Activated naive CD4-positive, alpha-beta T cell treated with Interleukin-2 at 50 U/mL for 16 hours (primary cell): ENCODE measurements around the gene MPV17L2.
A peak's percentile ranks its signal among the peaks of the same experiment; 100 is the strongest.
"Not testable (repeated sequence)": the region's sequence is repeated elsewhere in the genome, so short reads cannot be mapped to it uniquely, and the experiment has no call there.

Experiments used
- DNase-seq: peaks from one replicate; pipeline ENCODE4 v3.0.0-alpha.2; 2020

The MPV17L2 gene

GRCh38 chr19:18193388-18194180 lies 566 bp downstream of the MPV17L2 start:
- DNase-seq, result no peak

GRCh38 chr19:18194181-18194530 lies 1.1 kb downstream of the MPV17L2 start:
- DNase-seq, result no peak

GRCh38 chr19:18194554-18195238 lies 1.7 kb downstream of the MPV17L2 start:
- DNase-seq, result peak; percentile 3

GRCh38 chr19:18196511-18196845 lies 3.5 kb downstream of the MPV17L2 start:
- DNase-seq, result no peak

DNA sequence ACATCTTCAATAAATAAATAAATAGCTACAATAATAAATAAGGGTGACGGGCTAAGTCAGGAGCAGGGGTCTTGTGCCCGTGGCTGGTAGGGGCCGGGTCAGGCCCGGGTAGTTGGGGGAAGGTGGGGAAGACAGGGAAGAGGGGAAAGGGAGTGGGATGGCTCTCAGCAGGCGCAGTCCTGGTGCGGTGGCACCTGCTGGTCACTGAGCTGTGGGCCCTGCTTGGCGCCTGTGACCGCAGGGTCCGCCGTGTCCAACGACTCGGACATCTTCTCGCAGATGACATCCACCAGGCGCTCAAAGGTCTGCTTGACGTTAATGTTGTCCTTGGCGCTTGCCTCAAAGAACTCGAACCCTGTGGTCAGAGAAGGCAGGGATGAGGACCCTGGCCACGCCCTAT lies 4.3 kb downstream of the MPV17L2 start:
- no peak for DNase-seq

- DNase-seq, result no peak
Observed at GRCh38 chr19:18197941-18198340, 4.9 kb downstream of the MPV17L2 start.

DNA sequence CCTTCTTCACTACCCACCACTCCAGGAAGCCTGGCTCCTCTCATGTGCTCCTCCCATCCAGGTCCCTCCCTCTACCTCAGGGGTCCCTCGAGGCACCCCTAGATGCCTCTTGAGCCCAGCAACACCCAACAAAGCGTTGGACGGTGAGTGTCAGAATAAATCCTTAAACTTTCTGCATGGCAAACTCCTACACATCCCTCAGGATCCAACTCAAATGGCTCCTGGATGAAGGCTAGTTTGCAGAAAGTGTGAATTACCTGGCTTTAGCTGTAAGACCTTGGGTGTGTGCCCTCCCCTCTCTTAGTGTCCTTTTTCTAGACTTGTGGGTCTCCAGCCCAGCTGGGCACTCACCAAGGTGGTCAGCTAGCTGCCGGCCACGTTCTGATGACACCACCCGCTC lies 5.4 kb downstream of the MPV17L2 start:
- DNase-seq, result no peak

- DNase-seq, result no peak
Observed at GRCh38 chr19:18202397-18202777, 9.4 kb downstream of the MPV17L2 start.

DNA sequence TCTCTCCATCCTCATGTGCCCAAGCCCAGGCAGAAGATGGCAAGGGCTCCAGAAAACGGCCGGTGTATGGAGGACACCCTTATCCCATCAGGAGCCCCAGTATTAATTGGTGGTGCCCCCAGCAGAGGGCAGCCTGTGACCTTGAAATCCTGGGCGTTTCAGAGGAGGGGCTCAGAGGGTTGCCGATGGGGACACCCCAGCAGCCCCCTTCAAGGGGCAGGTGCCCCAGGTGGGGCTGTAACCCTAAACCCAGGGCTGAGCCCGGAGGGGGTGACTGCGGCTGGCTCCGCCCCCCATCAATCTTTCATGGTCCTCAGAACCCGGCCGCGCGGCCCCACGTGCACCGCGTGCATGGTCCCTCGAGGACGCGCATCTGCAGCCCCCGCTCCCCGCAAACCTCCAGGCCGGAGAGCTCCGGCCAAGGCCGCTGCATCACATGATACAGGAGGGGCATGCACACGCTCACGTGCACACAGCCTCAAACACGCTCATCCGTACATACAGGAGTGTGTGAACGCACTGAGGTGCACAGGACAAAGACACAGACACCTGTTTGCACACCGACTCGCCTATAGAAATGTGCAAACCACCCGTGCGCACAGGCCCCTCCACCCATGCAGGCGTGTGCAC lies 9.9 kb downstream of the MPV17L2 start:
- DNase-seq, result peak; percentile 20

- DNase-seq, result no peak
Observed at GRCh38 chr19:18203408-18203862, 10.4 kb downstream of the MPV17L2 start.

DNA sequence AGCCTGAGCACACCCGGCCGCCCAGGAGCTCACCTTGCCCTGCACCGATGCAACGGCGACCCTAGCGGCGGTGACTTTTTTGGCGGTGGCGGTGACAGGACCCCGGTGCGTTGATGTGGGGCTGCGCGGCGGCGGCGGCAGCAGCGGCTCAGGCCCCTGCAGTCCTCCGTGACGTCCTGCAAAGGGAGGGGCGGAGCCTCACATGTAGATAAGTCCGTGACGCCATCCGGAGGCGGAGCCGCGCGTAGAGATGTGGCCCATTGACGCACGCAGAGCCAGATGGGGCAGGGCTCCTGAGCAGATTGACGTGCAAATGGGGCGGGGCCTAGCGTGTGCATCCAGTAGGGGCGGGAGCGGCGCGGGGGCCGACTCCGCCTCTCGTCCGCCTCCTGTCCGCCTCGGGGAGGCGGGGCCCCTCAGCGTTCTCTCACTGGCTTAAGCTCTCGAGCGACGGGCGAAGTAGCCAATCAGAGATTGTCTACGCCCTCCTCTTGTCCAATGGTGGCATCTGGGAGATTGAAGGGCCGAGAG lies 10.9 kb downstream of the MPV17L2 start, which contains the start of gene RAB3A:
TSS of gene RAB3A (minus strand) at position 180 of the 531 bp plus-strand sequence. CDS start 1,302 bp downstream, outside the sequence.
- DNase-seq, result peak; percentile 100

DNA sequence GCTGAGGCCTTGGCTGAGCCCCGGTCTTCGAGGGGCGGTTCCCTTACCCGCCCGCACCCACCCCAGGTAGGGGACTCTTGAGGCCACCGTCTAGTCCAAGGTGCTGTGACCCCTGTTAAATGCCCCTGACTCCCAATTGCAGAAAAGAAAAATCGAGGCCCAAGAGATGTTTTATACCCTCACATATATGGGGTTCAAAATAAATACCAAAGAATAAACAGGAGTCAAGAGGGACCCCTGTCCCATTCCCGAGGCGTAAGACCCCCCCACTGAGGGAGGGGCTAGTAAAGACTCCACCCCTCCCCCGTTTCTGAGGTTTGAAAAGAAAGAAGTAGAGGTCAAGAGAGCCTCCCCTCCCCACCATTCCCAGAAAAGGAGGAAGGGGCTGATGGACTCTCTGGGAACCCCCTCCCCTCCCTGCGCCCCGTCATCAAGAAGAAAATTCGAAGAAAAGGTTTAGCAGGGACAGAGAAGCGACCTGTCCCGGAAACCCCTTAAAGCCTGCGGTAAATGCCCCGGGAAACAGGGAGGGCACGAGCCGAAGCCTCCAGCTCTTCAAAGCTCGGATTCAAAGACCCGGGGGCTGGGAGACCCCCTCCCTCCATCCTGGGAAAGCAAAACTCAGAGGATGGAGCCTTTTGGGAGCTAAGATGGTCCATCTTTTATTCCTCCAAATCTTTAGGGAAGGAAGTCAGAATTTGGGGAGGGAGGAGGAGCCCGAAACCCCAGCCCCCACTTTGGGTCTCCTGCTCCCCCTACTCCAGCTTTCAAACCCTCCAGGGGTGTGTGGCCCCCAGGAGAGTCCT lies 11.6 kb downstream of the MPV17L2 start:
- DNase-seq, result peak; percentile 44

GRCh38 chr19:18205200-18205892 lies 12.3 kb downstream of the MPV17L2 start:
- peak; percentile 67 for DNase-seq

DNA sequence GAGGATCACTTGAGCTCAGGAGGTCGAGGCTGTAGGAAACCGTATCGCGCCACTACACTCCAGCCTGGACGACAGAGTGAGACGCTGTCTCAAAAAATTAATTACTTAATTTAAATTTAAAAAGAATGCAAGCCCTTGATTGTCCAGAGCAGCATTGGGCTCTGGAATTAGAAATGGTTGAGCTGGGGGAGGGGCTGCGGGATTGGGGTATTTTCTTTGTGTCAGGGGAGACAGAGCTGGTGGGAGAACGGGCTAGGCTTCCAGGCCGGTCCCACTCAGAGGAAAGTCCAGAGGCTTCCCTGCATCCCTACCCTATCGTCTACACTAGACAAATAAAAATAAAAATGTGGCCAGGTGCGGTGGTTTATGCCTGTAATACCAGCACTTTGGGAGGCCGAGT lies 13.0 kb downstream of the MPV17L2 start:
- DNase-seq, result no peak

DNA sequence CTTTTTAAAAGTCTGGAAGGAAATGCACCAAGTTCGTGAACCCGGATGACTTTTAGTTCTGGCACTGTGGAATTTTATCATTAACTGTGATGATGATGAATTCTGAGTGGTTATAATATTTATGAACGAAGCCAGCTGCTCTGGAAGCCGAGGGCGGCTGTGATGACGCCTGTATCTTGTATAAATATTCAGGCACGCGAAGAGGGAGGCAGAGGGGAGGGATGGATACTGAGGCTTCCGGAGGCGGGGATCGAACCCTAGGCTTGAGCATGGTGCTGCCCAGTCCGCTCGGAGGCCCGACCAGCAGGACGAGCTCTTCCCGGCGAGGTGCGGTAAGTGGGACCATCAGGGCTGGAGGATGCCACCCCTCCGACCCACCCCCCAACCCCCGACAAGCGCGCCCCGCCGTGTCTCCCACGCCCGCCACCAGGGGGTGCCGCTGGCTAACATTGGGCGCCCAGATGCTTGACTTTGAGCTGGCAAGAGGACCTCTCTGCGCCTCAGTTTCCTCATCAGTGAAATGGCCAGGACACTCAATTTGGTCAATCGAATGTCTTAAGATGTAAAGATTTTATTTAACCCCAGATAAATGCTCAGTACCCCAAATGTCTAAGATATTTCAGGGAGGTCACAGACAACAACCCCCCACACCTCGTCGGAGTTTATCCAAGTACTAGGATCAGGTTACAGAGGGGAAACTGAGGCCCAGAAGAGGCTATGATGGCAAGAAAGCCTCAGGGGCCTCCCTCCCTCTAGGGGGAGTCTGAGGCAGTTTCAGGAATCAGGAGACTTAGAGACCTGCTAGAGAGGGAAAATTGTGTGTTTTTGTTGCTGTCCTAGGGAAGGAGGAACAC lies 15.3 kb downstream of the MPV17L2 start:
- DNase-seq, result peak; percentile 60

DNA sequence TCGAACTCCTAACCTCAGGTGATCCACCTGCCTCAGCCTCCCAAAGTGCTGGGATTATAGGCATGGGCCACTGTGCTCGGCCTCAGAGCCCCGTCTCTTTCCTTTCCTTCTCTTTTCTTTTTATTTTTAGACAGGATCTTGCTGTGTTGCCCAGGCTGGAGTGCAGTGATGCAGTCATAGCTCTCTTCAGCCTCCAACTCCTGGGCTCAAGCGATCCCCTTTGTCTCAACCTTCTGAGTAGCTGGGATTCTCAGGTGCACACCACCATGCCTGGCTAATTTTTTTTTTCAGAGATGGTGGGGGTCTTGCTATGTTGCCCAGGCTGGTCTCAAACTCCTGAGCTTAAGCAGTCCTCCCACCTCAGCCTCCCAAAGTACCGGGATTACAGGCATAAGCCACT lies 16.9 kb downstream of the MPV17L2 start:
- DNase-seq, result not testable (repeated sequence)

DNA sequence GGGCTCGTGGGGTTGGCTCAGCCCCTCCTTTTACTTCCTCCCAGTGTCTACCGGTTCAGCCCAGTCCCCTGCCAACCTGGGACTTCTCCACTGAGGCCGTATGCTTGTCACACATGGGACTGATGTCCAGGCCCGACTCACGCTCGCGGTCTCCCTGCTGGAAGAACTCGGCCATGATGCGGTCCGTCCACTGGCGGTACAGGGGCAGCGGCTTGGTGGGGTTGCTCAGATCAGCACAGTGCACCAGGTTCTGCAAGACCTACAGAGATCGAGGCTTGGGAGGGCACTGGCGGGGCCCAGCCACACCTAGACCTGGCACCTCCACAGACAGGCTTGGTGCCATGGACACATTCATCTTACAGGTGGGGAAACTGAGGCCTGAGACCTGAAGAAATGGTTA lies 18.7 kb downstream of the MPV17L2 start:
- no peak for DNase-seq

- no peak for DNase-seq
Observed at GRCh38 chr19:18214779-18215433, 21.9 kb downstream of the MPV17L2 start.

GRCh38 chr19:18216789-18217188 lies 23.8 kb downstream of the MPV17L2 start:
- no peak for DNase-seq

- no peak for DNase-seq
Observed at GRCh38 chr19:18218159-18218558, 25.1 kb downstream of the MPV17L2 start.

- no peak for DNase-seq
Observed at GRCh38 chr19:18218600-18218999, 25.6 kb downstream of the MPV17L2 start.
